T-helper 1 cell treated with Interleukin-12 subunit alpha and Interleukin-12 subunit beta and Interleukin-4 antibody, amounts not matched to agents 30 μg/mL and 1 μg/mL, for 36 hours (primary cell): ENCODE data around the gene GREM2.

Experiments
- H3K27ac Mint-ChIP-seq: one replicate; pipeline ENCODE4 v1.8.0; 2021; ENCODE audit warnings: mild to moderate bottlenecking, mixed read lengths
- H3K27me3 Mint-ChIP-seq: one replicate; pipeline ENCODE4 v1.8.0; 2021; ENCODE audit warnings: low read depth, mixed read lengths
- H3K36me3 Mint-ChIP-seq: one replicate; pipeline ENCODE4 v1.8.0; 2021; ENCODE audit warnings: low read depth, mixed read lengths
- H3K4me1 Mint-ChIP-seq: one replicate; pipeline ENCODE4 v1.8.0; 2021; ENCODE audit warnings: low read depth, mixed read lengths
- H3K4me3 Mint-ChIP-seq: one replicate; pipeline ENCODE4 v1.8.0; 2021; ENCODE audit warnings: mild to moderate bottlenecking, moderate library complexity, mixed read lengths
- H3K9me3 Mint-ChIP-seq: one replicate; pipeline ENCODE4 v1.8.0; 2021; ENCODE audit warnings: mixed read lengths

GREM2 gene

DNA sequence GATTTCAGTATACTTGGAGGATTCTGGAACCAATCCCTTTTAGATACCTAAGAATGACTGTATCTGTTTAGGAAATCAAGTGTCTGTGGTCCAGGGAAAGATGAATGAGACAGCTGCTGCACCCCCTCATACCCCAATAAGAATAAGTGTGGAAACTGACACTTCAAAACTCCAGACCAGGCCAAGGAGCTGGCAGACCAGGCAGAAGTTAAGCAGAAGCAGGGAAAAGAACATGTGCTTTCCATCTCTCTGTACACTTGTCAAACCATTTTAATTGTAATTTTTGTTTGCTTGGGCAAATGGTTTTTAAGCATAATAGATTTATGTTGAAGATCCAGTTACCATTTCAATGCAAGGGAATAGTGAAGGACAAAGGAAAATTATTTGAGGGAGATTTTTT lies 100.2 kb downstream of the GREM2 start:
- Mint-ChIP-seq H3K36me3 (no peaks in the 10 kb centered on the region), H3K27ac (no peak overlapping the region), H3K4me1 (no peaks in the 10 kb centered on the region), H3K4me3 (no peak overlapping the region), H3K27me3 (no peaks in the 10 kb centered on the region), H3K9me3 (peaks cover 8% of the 10 kb centered on the region)

DNA sequence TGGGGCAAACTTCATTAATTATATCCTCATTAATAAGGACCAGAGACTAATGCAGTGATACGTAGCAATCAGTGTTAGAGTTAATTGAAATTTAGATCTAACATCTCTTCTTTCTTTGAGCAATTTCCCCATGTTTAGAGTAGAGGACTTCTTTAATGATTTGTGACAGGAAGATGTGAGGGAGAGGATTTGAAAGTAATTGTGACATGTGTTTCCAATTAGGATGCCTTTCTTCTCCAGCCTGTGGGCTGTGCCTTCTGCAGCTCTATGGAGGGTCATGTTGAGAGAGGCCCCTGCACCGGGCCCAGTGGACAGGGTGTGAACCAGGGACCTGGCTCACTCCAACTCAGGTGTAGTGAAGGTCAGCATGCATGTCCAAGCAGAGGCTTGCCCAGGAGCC lies 103.0 kb downstream of the GREM2 start:
- Mint-ChIP-seq H3K4me3 (no peak overlapping the region), H3K27me3 (no peaks in the 10 kb centered on the region), H3K9me3 (peaks cover 14% of the 10 kb centered on the region), H3K27ac (no peak overlapping the region), H3K4me1 (no peaks in the 10 kb centered on the region), H3K36me3 (no peaks in the 10 kb centered on the region)

DNA sequence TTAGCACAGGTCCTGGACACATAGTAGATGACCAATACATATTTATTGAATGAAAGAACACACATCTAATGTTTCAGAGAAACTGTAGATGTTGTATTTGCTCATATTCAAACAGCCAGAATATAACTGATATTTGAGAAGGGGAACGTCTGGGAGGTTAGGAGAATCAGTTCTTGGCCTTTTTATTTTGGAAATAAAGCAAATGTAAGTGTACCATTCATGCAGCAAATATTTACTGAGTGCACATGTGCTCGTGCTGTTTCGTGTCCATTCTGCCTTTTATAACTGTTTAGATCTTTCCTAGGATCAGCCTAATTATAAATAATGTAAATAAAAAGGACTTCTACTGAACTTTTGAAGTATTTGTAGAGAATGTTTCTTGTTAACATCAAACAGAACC lies 103.8 kb downstream of the GREM2 start:
- no peaks in the 10 kb centered on the region for H3K4me1 Mint-ChIP-seq
- H3K9me3 Mint-ChIP-seq = peaks cover 14% of the 10 kb centered on the region
- H3K4me3 Mint-ChIP-seq = no peak overlapping the region
- H3K36me3 Mint-ChIP-seq = no peaks in the 10 kb centered on the region
- no peak overlapping the region for H3K27ac Mint-ChIP-seq
- no peaks in the 10 kb centered on the region for H3K27me3 Mint-ChIP-seq

DNA sequence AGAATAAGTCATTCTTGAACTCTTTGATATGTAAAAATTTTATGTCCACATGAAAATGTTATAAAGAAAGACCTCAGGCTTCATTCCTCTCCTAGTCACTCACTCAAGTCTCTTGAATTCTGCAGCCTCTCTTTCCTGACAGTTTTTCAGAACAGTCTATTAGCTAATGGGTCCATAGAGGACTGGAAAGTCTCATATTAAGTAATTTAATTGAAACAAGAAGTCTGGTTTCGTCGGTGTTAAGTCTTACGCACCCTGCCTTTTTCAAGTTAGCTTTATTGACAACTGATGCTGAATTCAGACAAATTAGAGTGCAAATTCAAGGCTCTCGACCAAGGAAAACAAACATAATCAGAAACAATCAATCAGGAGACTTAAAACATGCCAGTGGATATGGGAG lies 105.8 kb downstream of the GREM2 start:
- no peak overlapping the region for H3K4me3 Mint-ChIP-seq
- H3K27ac Mint-ChIP-seq = no peak overlapping the region
- H3K27me3 Mint-ChIP-seq = no peaks in the 10 kb centered on the region
- peaks cover 14% of the 10 kb centered on the region for H3K9me3 Mint-ChIP-seq
- no peaks in the 10 kb centered on the region for H3K4me1 Mint-ChIP-seq
- no peaks in the 10 kb centered on the region for H3K36me3 Mint-ChIP-seq

DNA sequence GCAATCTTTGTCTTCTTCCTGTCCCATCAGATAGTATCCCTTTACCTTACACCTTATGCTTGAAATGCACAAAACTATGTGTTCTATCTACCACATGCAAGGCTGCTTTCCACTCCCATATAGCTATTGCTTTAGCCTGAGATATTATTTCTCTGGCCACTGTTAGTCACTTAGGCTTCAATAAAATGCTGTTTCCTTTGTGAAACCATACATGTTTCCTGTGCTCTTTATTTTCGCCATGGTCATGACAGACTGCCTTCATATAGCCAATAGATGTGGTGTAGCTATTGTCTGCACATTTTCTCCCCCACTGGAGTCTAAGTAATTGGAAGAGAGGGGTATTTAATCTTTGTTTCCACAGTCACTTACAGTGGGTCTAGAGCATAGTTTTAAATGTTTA lies 108.4 kb downstream of the GREM2 start:
- Mint-ChIP-seq H3K27me3 (no peaks in the 10 kb centered on the region), H3K4me3 (no peak overlapping the region), H3K36me3 (no peaks in the 10 kb centered on the region), H3K4me1 (peaks cover 1% of the 10 kb centered on the region), H3K27ac (no peak overlapping the region), H3K9me3 (peaks cover 11% of the 10 kb centered on the region)

DNA sequence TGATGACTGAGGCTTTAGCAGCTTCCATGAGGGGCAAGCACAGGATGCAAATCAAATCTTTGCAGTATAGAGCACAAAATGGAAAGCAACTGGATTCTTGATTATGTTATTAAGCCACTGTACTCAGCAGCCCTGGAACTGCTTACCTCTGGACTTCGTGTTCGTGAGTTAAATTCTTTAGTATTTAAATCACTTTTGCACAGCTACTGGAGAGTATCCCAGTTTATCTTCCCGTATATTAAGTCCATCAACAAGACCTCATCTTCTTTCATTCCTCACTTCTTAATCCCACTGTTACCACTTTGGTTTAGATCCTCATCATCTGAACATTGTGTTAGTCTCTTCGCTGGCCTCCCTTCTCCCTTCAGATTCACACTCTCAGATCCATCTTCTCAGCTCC lies 108.9 kb downstream of the GREM2 start:
- H3K27ac Mint-ChIP-seq = no peak overlapping the region
- H3K27me3 Mint-ChIP-seq = no peaks in the 10 kb centered on the region
- H3K9me3 Mint-ChIP-seq = peaks cover 10% of the 10 kb centered on the region
- peaks cover 1% of the 10 kb centered on the region for H3K4me1 Mint-ChIP-seq
- no peak overlapping the region for H3K4me3 Mint-ChIP-seq
- H3K36me3 Mint-ChIP-seq = no peaks in the 10 kb centered on the region

DNA sequence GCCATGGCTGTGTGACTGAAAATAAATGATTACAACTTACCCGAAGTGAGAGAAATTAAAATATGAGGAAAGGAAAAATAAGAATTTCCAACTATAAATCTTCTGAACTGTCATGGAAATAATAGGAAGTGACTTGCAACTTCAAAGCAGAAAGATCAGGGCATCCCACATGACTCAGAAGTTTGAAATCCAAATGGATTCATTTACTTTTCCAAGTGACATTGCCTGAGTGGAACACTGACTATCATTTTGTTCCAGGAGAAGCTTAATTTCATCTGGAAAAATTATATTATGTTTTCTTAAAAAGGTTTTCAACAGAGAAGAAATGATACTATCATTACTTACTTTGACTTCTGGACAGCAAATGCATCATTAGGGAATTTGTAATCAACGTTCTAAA lies 110.8 kb downstream of the GREM2 start:
- H3K9me3 Mint-ChIP-seq = peaks cover 7% of the 10 kb centered on the region
- H3K36me3 Mint-ChIP-seq = no peaks in the 10 kb centered on the region
- no peak overlapping the region for H3K4me3 Mint-ChIP-seq
- peaks cover 1% of the 10 kb centered on the region for H3K4me1 Mint-ChIP-seq
- H3K27me3 Mint-ChIP-seq = no peaks in the 10 kb centered on the region
- no peak overlapping the region for H3K27ac Mint-ChIP-seq

DNA sequence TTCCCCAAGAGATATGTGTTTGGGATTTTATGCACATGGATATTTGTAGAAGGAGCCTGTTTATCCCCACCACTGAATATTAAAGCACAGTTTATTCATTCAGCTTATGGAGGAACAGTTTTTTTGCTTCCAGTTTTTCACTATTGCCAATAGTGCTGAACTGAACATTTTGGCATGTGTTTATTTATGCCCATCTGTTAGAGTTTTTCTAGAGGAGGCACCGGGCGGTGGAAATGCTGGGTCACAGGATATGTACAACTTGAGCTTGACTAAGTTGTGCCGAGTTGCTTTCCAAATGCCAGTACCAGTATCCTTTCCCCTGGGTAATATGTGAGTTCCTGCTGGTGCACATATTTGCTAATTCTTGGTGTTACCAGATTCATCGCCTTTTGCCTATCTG lies 111.3 kb downstream of the GREM2 start:
- no peak overlapping the region for H3K27ac Mint-ChIP-seq
- H3K9me3 Mint-ChIP-seq = peaks cover 7% of the 10 kb centered on the region
- no peak overlapping the region for H3K4me3 Mint-ChIP-seq
- no peaks in the 10 kb centered on the region for H3K36me3 Mint-ChIP-seq
- no peaks in the 10 kb centered on the region for H3K27me3 Mint-ChIP-seq
- H3K4me1 Mint-ChIP-seq = peaks cover 1% of the 10 kb centered on the region

DNA sequence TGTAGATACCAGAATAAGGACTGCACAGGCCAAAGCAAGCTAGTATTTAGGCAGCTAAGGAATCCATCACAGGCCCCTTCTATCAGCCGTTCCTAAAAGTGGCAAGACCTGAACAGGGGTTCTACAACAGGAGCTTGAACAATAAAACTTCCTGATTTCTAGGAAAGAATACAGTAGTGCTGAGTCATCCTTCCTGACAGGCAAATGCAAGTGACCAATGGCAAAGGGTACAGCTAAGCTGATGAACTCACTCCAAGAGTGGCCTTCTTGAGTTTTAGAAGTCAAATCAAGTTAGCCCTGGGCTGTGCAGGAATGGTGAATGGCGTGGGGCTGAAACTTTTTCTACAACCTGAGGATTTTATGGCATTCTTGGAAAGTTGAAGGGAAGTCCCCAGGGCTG lies 112.9 kb downstream of the GREM2 start:
- Mint-ChIP-seq H3K36me3 (no peaks in the 10 kb centered on the region), H3K4me3 (no peak overlapping the region), H3K9me3 (peaks cover 7% of the 10 kb centered on the region), H3K4me1 (peaks cover 1% of the 10 kb centered on the region), H3K27me3 (no peaks in the 10 kb centered on the region), H3K27ac (no peak overlapping the region)

DNA sequence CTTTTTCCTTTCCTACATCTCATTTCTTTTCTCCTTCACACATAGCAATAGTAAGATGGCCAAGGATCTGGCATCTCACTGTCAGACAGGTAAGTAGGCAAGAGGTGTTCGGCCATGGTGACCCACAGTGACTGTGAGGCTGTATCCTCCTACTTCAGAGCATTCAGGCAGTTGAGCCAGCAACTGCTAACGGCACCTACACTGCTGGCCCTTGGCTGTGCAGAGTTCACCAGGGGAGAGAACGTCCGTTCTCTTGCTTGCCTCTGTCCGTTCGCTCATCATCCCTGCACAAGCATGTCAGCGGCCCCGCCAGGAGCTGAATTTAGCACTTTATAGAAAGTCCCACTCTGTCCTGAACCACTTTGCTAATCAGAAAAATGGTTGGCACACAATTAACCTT lies 113.6 kb downstream of the GREM2 start:
- H3K4me3 Mint-ChIP-seq = no peak overlapping the region

DNA sequence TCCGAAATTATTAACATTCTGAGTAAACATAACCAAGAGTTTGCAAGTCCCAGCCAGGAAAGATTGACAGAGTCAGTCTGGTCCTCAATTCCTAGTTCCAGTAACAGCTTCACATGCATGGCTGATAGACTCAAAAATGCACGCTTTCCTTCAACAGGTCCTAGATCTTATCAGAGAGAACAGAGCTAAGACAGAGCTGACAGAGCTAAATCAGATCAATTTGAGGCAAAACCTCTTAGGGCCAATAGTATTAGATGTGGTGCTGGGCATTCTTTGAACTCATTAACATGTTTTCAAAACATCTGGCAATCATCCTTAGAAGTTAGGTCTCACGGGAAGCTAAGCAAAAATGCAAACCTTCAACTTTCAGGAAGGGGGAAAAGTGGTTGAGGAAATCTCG lies 114.0 kb downstream of the GREM2 start:
- no peak overlapping the region for H3K27ac Mint-ChIP-seq
- H3K4me3 Mint-ChIP-seq = no peak overlapping the region
- H3K9me3 Mint-ChIP-seq = peaks cover 7% of the 10 kb centered on the region
- no peaks in the 10 kb centered on the region for H3K36me3 Mint-ChIP-seq
- H3K27me3 Mint-ChIP-seq = no peaks in the 10 kb centered on the region
- H3K4me1 Mint-ChIP-seq = peaks cover 1% of the 10 kb centered on the region

More for the DNA sequence above, 113.6 kb downstream of the GREM2 start:
- Mint-ChIP-seq H3K27ac (no peak overlapping the region), H3K4me1 (peaks cover 1% of the 10 kb centered on the region), H3K36me3 (no peaks in the 10 kb centered on the region), H3K9me3 (peaks cover 7% of the 10 kb centered on the region), H3K27me3 (no peaks in the 10 kb centered on the region)

DNA sequence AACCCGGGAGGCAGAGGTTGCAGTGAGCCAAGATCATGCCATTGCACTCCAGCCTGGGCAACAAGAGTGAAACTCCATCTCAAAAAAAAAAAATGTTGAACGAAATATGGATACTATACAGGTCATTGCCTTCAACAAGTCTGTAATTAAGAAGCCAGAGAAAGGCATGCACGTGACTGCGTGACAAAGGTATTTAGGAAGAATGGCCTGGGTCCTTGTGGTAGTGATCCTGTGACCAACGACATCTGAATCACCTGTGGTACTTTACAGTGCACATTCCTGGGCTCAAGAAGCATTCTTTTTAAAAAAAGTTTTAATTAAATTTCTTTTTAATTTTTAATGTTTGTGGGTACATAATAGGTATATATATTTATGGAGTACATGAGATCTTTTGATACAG lies 115.0 kb downstream of the GREM2 start:
- H3K36me3 Mint-ChIP-seq = no peaks in the 10 kb centered on the region
- H3K27me3 Mint-ChIP-seq = peaks cover under 1% of the 10 kb centered on the region
- H3K27ac Mint-ChIP-seq = no peak overlapping the region
- H3K4me3 Mint-ChIP-seq = no peak overlapping the region
- H3K4me1 Mint-ChIP-seq = peaks cover 1% of the 10 kb centered on the region
- peaks cover 7% of the 10 kb centered on the region for H3K9me3 Mint-ChIP-seq

DNA sequence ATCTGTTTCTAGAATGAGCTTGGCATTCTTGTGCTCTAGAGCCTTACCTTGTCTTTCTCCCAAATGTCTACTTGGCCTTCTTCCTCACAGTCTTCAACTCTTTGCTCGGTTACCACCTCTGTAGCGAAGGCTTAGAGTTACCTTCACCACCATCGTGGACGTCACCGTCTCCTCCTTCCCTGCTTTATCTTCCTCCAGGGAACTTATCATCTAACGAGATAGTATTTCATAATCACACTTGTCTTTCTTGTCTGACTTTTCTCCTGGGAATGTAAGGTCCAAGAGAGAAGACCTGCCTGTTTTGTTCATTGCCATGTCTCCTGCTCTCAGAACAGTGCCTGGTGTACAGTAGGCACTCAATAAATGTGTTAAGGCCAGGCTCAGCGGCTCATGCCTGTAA lies 115.6 kb downstream of the GREM2 start:
- H3K27me3 Mint-ChIP-seq = peaks cover 3% of the 10 kb centered on the region
- peaks cover 7% of the 10 kb centered on the region for H3K9me3 Mint-ChIP-seq
- no peak overlapping the region for H3K4me3 Mint-ChIP-seq
- H3K27ac Mint-ChIP-seq = no peak overlapping the region
- H3K36me3 Mint-ChIP-seq = no peaks in the 10 kb centered on the region
- peaks cover 1% of the 10 kb centered on the region for H3K4me1 Mint-ChIP-seq

DNA sequence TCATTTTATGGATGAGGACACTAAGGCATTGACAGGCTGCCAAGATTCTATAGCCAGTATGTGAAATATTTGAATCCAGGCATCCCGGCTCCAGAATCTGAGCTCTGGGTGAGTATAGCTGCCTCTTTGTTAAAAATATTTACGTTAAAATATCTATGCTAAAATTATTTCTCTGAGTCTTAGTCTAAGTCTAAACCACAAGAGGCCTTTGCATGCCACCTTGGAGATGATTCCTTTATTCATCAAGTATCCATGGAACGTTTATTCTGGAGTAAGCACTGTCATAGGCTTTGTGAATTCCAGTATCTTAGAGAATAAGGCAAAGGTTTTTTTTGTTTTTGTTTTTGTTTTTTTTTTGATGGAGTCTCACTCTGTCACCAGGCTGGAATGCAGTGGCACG lies 116.4 kb downstream of the GREM2 start:
- H3K4me1 Mint-ChIP-seq = peaks cover 1% of the 10 kb centered on the region
- H3K9me3 Mint-ChIP-seq = peaks cover 7% of the 10 kb centered on the region
- H3K27ac Mint-ChIP-seq = no peak overlapping the region
- peaks cover 3% of the 10 kb centered on the region for H3K27me3 Mint-ChIP-seq
- no peaks in the 10 kb centered on the region for H3K36me3 Mint-ChIP-seq
- no peak overlapping the region for H3K4me3 Mint-ChIP-seq

DNA sequence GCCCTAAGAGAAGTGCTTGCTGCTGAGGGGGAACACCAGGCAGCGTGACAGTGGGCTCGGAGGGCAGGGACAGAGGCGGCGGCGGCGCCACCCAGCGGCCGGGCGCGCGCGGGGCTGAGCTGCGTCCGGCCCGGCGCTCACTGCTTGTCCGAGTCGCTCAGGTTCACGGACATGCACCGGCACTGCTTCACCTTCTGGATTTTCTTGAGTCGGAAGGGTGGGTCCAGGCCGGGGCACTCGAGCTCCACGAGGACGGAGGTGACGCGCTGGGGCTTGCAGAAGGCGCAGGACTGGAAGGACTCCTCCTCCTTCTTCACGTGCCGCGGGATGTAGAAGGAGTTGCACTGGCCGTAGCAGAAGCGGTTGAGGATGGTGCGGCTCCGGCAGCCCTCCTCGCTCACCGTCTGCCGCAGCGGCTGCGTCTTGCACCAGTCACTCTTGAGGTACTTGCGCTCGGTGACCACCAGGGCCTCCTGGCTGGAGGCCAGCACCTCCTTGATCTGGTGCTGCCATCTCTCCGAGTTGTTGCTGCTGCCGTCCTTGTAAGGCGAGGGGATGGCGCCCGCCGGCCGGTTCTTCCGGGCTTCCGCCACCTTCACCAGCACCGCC lies 119.0 kb downstream of the GREM2 start:
- Mint-ChIP-seq H3K27me3 (peaks cover 3% of the 10 kb centered on the region), H3K9me3 (peaks cover 7% of the 10 kb centered on the region), H3K4me3 (no peak overlapping the region), H3K27ac (no peak overlapping the region), H3K36me3 (no peaks in the 10 kb centered on the region), H3K4me1 (no peaks in the 10 kb centered on the region)

DNA sequence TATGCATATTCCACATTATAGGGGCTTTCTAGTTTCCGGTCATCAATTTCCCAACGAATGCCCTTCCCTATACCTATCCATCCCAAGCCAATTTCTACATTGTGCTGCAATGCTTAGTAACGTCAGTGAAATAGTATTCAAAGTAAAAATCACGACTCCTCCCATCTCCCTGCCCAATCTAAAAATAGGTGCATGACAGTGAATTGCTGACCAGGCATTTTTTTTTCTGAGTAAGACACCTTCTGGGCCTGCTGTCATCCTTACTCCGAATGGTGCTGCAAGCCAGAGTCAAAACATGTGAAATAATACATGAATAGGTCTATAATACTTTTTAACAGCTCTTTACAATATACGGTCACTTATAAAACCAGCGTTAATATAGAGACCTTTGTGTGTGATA lies 120.2 kb downstream of the GREM2 start:
- Mint-ChIP-seq H3K9me3 (peaks cover 7% of the 10 kb centered on the region), H3K27me3 (peaks cover 3% of the 10 kb centered on the region), H3K27ac (no peak overlapping the region), H3K4me3 (no peak overlapping the region), H3K4me1 (no peaks in the 10 kb centered on the region), H3K36me3 (no peaks in the 10 kb centered on the region)
